NCI-H1436 treated with DMSO at 0.1 percent for 48 hours (cell line): Measurements from ENCODE around the gene NANS.
"Not testable (repeated sequence)": the region's sequence is repeated elsewhere in the genome, so short reads cannot be mapped to it uniquely, and the experiment has no call there.

Experiments
- DNase-seq: peaks from one replicate; lab custom pipeline; 2025; lab: John Stamatoyannopoulos, UW

The NANS gene

DNA sequence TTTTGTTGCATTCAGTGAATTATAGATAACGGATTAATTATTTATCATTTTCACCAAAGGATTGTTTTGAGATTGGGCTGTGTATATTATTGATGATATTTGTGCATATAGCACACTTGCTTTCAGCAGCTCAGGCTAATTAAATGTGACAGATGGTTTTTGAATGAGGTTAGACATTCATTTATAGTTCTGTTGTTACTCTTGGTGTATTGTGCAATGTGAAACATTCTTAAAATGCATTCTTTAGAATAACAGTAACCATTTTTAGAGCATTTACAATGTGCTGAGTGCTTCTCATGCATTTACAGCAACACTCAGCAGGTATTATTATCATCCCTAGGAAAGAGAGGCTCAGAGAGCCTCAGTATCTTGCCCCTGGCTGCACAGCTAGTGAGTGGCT lies 23.8 kb downstream of the NANS start:
- DNase-seq, result no peak

DNA sequence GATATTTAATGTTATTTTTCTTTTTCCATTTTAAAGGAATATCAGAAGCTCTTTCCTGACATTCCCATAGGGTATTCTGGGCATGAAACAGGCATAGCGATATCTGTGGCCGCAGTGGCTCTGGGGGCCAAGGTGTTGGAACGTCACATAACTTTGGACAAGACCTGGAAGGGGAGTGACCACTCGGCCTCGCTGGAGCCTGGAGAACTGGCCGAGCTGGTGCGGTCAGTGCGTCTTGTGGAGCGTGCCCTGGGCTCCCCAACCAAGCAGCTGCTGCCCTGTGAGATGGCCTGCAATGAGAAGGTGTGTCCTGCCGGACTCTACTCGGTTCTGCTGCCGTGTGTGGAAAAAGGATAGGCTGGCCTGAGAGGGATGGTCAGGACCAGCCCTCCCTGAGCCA lies 24.2 kb downstream of the NANS start:
- no peak for DNase-seq

DNA sequence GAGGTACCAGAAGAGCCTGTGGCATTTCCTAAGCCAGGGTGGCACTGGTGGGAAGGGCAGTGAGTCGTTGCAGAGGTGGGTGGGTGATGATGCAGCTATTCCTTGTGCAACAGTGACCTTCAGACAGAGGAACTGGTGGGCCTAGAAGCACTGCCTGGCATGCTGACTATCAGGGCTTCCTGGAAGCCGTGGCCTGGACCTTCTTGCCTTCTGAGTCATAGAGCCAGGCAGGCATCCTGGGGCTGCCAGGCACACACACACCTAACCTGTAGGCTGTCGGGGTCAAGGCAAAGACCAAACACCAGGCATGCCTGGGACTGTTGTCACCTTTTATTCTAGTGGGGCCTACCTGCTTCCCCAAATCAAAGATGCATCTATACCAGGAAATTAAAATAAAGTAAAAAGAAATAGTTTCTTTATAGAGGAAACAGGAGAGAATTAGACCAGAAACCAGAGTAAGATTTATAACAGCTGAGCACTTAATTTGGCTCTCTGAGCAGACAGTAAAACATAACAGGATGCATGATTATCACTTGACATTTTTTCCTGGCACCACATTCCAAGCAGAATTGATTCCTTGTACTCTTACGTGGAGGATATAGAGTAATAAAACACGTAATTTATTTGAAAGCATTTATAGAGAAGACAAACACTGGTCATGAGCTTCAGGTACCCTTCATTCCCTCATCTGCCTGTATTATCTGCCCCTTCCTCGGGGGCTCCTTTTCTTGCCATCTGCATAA lies 25.1 kb downstream of the NANS start:
- no peak for DNase-seq

DNA sequence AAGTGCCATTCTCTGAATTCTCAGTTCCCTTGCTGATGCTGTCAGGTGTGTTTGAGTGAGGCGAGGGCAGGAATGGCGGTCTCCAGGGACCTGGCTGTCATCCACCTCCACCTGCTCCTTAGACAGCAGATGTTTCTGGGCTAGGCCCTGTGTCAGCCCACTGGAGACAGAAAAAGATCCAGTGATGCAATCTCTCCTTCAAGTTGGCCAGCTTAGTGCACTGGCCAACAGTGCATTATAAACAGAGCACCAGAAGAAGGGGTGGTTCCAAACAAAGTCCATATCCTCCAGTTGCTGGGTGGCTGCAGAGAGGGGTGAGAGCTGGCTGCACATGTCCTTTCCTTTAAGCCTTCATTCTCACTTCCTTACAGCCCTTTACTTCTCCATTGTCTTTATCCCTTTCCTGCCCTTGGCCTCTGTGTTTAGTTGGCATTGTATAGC lies 26.5 kb downstream of the NANS start:
- DNase-seq, result no peak

DNA sequence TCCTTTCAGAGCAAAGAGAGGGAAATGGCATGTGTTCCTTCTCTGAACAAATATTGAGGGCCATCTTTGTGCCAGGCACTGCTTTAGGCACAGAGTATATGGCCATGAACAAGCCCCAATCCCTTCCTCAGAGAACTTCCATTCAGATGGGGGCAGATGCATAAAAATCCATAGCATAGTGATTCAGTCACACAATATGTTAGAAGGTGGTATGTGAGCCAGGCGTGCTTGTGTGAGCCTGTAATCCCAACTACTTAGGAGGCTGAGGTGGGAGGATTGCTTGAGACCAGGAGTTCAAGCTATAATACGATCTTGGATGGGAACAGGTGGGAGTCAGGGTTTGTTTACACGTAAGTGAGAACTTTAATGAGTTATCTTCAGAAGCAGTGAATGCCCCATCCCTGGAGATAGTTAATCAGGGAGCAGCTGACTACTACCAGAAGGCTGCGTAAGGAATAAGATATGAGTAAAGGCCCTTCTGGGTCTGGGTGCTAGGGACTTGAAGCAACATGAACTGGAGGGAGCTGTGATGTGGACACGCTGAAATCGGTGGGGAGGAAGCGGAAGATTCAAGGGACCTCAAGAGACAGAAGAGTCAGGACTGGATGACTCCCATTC lies 27.1 kb downstream of the NANS start:
- DNase-seq, result no peak

DNA sequence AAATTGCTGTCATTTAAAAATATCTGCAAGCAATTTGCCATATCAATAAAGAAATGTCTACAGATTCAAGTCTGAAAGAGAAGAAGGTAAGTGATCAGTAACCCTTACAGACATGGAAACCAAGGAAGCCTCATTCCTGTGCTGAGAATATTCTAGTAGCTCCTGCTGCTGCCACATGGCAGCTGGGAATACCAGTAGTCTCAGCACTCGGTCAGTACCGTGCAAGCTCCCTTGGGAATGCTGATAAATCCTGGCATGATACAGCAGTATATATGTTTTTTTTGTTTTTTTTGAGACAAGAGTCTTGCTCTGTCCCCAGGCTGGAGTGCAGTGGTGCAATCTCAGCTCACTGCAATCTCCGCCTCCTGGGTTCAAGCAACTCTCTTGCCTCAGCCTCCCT lies 27.9 kb downstream of the NANS start:
- DNase-seq, result no peak

DNA sequence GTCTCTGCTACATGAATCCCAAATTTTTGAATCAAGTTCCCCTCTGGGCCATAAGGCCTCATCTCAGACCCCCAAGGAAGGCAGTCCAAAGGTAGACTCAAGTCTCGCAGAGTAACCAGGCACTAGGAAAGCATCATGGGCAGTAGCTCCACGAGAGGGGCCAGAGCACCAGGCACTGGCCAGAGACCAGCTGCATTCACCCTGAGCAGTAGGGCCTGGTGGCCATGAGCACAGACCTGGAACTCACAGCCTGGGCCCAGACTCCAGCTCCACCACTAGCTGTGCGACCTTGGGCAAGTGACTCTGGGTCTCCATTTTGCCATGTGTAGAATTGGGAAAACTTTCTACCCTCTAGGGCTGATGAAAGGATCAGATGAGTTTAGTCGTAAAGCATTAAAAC lies 28.5 kb downstream of the NANS start:
- DNase-seq, result no peak

DNA sequence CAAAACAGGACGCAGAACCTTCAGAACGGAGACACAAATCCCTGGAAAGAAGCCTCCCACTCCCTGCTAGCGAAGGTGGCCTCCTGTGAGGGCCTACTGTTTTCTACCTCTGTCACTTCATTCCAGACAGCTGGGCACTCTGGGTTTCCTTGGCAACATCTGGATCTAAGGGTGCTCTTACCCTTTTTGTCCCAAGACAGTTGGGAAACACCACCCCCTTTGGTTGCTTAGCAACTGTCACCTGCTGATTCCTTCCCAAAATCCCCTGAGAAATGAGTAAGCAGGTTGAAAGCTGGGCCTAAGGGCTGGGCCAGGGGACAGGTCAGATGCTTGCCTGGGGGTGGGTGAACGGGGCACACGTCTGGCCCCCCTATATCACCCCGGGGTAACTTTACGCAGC lies 29.4 kb downstream of the NANS start:
- peak; percentile 25 for DNase-seq

DNA sequence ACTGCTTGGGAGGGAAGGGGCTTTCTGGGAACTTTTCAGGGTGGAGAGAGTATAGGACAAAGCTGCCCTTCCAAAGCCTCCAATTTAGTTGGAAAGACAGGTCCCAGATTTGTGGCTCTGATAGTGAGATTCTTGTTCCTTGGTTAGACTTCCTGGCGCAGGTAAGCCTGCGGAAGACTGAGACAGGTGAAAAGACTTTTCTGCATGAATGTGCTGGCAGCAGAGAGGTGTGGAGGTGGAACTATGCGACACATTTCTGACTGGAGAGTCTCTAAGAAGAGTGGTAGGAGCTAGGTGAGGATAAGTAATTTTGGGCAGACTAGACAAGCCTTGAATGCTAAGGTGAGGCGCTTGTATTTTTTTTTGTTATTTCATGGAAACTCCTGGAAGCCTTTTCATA lies 29.9 kb downstream of the NANS start:
- no peak for DNase-seq

DNA sequence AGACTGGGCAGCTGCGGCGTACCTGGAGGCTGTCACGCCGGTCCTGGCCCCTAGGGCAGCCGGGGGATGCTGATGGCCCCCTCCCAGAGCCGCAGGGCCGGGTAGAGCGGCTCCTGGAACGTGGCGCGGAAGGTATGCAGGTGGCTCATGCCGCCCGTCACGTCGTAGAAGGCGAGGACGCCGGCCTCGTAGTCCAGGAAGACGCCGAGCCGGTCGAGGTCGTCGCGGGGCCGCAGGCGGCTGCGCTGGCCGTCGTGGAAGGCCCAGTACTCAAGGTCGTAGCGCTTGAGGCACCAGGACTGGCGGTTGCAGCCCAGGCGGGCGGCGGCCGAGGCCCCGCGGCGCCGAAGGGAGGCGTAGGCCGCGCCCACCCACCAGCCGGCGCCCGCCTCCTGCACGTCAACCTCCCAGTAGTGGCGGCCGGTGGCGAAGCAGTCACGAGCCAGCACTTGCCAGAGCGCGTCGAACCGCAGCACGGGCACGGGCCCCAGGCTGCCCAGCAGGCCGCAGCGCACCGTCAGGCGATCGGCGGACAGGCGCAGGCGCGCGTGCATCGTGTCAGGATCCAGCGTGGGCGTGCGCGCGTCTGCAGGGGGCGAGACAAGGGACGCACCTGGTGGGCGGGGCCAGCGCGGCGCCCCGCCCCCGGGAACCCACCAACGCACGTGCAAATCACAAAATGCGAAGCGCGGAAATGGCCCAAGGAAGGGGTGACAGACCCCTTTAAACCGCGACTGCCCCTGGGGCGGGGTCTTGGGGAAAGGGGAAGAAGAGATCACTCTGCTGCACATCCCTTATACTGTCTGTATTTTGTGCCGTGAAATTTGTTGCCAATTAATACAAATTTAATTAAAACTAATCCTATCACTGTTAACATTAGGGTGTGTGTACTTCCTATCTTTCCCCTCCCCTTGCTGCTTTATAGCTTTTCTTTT lies 31.2 kb downstream of the NANS start:
- no peak for DNase-seq

DNA sequence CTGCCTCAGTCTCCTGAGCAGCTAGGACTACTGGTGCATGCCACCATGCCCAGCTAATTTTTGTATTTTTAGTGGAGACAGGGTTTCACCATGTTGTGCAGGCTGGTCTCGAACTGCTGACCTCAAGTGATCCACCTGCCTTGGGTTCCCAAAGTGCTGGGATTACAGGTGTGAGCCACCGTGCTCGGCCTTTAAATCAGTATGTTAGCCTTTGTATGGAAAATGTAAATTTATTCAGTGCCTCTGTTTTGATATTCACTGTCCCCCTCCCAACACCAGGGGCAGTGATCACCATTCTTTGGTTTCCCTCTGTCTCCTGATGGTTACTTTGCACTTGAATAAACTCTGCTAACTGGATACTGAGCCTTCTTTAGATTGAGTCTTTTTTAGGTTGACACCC lies 34.1 kb downstream of the NANS start:
- not testable (repeated sequence) for DNase-seq

DNA sequence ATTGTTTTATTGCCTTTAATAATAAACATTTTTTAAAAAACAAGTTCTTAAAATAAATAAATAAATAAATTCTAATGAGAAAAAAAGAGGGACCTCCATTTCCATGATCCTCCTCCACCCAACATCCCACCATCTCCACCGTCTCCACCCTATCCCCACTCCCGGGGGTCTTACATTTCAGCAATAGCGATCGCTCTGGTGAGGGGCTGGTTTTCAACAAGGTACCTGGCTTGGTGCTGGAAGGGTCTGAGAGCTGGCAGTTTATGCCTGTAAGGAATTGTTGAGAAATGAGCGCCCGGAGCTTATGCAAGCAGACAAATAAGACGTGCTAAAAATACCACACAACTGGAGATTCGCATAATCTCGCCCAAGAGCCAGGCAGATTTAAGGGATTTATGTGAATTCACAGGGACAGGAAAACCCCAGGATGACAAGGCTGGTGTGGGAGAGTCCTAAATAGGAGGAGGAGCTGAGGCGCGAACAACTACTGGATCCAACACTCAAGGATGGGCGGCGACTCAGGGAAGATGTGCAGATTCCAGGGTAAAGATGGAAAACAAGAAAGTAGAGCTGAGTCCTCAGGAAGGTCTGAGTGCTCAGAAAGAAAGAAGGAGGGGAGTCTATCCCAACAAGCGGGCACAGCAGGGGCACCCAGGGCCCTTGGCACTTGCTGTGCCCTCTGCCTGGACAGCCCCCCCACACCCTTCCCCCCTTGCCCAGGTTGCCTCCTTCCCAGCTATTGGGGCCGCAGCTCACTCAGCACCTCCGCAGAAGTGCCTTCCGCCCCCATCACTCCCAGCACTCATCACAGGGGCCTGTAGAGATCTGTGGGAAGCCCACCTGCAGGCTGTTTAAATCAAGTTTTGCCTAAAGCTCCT lies 35.4 kb downstream of the NANS start:
- no peak for DNase-seq

DNA sequence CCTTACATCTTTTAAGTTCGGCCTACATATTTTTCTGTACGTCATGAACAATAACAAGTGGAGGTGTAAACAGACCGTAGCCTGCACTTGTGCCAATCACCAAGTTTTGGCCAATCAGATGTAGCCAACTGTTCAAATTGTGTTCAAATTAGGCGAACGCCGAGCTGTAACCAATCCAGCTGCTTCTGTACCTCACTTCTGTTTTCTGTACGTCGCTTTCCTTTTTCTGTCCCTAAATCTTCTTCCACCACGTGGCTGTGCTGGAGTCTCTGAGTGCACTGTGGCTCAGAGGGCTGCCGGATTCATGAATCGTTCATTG lies 36.0 kb downstream of the NANS start:
- no peak for DNase-seq

DNA sequence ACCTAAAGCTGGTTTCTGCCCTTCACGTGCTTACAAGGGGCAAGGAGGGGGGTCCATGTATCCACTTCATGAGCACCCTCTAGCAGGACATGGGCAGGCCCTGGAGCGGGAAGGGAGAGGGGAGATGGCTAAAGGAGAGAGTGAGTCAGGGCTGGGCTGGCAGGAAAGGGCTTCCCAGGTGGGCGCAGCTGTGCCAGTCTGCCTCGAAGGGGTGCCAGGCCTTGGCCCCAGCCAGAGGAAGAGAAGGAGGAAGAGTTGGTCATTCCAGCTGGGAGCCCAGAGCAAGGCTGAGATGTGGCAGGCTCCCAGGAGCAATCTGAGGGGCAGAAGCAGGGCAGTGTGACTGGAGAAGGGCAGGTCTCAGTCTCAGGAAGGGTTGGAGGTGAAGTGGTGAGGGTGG lies 37.8 kb downstream of the NANS start:
- DNase-seq, result no peak

DNA sequence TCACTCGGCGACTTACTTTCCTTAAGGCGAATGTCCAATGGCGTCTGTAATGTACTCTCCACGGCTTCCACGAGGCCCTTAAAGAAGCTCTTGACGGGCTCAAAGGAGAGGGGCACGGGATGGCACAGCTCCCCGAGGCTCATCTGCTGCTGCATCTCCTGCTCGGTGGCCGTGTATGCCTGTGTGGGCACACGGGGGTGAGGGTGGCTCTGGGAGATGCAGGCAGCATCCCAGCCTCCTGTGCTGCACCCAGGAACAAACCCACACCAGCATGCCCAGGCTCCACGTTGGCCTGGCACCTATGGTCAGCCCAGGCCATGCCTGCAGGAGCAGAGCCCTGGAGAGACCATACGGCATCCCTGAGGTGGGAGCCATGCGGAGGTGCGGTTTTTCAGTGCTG lies 38.3 kb downstream of the NANS start:
- no peak for DNase-seq

DNA sequence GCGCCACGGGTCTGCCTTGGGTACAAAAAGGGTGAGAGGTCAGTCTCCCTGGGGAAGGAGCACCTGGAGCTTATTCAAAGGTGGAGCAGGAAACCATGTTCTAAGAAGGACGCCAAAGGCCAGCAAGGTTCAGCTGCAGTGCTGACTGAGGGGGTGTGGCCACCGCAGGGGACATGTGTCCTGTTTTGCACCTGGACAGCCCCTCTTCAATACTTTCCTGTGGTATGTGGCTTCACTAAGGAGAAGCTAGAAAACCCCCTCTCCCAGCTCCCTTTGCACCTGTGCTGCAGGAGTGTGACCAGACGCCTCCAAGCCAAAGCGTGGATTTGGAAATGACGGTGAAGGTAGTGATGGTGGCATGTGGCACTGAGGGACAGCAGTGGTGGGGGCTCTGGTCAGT lies 38.9 kb downstream of the NANS start:
- DNase-seq, result no peak

DNA sequence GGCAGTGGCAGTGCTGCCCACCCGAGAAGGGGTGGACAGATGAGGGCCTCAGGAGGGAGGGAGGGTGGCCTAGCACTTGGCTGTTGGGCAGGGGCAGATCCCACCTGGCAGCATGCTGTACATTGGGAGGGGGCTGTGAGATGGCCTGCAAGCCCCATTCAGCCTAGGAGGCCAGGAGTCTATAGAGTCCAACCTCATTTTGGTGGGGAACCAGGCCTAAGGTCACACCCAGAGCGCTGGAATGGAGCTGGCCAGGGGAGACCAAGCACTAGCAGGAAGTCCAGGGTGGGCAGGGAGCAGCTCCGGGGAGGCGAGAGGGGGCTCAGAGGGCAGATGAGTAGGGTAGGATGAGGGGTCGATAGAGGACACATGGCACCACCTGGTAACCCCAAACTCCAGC lies 39.6 kb downstream of the NANS start:
- DNase-seq, result no peak

DNA sequence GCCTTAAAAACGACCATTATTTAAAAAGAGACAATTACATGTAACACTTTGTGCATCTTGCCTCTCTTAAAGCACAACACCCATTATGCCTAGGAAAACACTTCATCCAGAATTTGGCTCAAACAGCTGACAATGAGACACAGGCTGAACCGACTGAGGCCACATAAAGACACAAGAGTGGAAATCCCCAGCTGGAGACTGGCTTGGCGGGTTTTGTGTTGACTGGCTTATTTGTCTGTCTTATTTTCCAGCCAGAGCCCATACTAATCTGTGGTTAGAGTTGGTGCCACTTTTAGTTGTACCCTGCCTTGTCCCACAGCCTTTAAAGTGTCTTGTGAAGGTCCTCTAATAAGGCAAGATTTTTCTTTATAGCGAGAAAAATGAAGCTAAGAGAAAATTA lies 41.3 kb downstream of the NANS start:
- DNase-seq, result no peak

DNA sequence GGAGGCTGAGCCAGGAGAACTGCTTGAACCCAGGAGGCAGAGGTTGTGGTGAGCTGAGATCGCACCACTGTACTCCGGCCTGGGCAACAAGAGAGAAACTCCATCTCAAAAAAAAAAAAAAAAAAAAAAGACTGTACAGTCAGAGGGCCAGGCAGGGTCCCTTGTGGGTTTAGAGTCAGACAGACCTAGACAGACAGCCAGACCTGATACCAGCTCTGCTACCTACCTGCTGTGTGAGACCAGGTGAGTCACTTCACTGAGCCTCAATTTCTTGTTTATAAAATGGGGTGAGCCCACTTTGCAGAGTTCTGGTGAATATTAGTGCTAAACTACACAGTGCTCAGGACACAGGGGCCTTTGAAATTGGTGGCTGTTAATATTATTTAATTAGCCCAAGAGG lies 42.8 kb downstream of the NANS start:
- DNase-seq, result no peak

DNA sequence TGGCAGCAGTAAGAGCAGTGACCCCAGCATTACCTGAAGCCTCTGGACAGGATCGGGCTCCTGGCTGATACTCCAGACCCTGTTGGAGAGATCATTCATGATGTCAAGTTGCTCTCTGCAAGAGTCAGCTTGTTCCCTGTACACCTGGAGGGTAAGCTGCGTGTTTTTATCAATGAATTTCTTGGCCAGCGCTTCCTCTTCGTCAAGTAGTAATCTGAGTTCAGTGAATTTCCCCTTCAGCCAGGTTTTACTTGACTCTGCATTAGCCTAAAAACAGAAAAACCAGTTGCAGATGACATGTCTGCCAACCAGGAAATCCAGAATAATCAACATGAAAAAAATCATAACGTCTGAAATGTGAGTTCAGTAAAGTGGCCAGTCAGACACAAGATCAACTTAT lies 43.4 kb downstream of the NANS start:
- no peak for DNase-seq

DNA sequence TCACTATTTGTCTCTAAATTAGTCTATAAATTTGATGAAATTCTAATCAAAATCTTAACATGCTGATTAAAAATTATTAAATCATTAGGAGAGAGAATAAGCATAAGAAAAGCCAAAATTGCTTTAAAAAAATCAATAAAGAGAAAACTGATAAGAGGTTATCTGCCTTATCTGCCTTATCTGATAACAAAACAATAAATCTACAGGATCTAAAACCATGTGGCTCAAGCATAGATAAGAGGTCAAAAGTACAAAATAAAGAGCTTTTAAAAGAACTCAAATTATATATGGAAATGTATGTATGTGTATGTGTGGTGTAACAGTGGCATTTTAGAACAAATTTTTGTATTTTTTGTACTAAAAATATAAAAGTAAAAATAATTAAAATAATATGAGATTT lies 43.9 kb downstream of the NANS start:
- DNase-seq, result no peak

DNA sequence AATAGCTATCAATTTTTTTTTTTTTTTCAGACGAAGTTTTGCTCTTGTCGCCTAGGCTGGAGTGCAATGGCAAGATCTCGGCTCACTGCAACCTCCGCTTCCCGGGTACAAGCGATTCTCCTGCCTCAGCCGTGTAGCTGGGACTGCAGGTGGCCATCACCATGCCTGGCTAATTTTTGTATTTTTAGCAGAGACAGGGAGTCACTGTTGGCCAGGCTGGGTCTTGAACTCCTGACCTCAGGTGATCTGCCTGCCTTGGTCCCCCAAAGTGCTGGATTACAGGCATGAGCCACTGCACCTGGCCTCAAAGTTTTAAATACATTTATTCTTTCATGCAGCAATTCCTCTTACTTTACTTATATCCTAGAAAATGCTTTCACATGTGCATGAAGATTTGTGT lies 44.9 kb downstream of the NANS start:
- no peak for DNase-seq
